Calu3 (cell line): ENCODE measurements around the gene FLT3LG. TPM values are rescaled to one million over a fixed set of nuclear protein-coding genes. Genes with fewer than 3 reads are reported as not detected.

Source experiments
- BruUV-seq: library from RNA; stranded (reverse); fragments of 400-500 nt; replicated peaks from 2 replicates; lab custom pipeline; 2021; lab: Mats Ljungman, UMichigan
- CTCF ChIA-PET: fragments of 300-600 bp; sonication (Branson Sonifier 250); formaldehyde crosslinking; loops from one replicate; lab custom pipeline; 2022; ENCODE audit warnings: antibody characterized with exemption; lab: Charles Lee
- DNase-seq: peaks from one replicate; pipeline ENCODE4 v3.0.0; 2022
- H3K27ac Mint-ChIP-seq: one replicate; pipeline ENCODE4 v1.8.0; 2022; ENCODE audit warnings: mixed read lengths; ENCODE audit not compliant: unreplicated experiment
- H3K27me3 Mint-ChIP-seq: one replicate; pipeline ENCODE4 v1.8.0; 2022; ENCODE audit warnings: mixed read lengths; ENCODE audit not compliant: unreplicated experiment
- H3K36me3 Mint-ChIP-seq: one replicate; pipeline ENCODE4 v1.8.0; 2022; ENCODE audit warnings: mild to moderate bottlenecking, moderate library complexity, mixed read lengths; ENCODE audit not compliant: insufficient read depth, unreplicated experiment
- H3K4me1 Mint-ChIP-seq: one replicate; pipeline ENCODE4 v1.8.0; 2022; ENCODE audit warnings: mild to moderate bottlenecking, low read depth, mixed read lengths; ENCODE audit not compliant: unreplicated experiment
- H3K4me3 Mint-ChIP-seq: one replicate; pipeline ENCODE4 v1.8.0; 2022; ENCODE audit warnings: mild to moderate bottlenecking, low read depth, moderate library complexity, mixed read lengths; ENCODE audit not compliant: unreplicated experiment
- H3K9me3 Mint-ChIP-seq: one replicate; pipeline ENCODE4 v1.8.0; 2022; ENCODE audit warnings: low read depth, mixed read lengths; ENCODE audit not compliant: unreplicated experiment
- CTCF ChIP-seq: fragments of 200-600 bp; IDR thresholded peaks from one replicate; pipeline ENCODE4 v1.8.0; 2022; ENCODE audit warnings: antibody characterized with exemption; ENCODE audit not compliant: unreplicated experiment
- intact Hi-C: fragments of 100-400 bp; cut with micrococcal nuclease; formaldehyde crosslinking; loops from one replicate; pipeline ENCODE4 v1.10.0; 2022; ENCODE audit not compliant: unreplicated experiment
- total RNA-seq: library from RNA; stranded (reverse); gene quantifications from 2 replicates; pipeline ENCODE4 v1.2.3, GENCODE V29; 2022

Gene FLT3LG
- total RNA-seq, 1 experiment from 2014 or later: 4.8 TPM

- H3K4me1 Mint-ChIP-seq: no peaks in the 10 kb centered on the region
- intact Hi-C loops: no loop called here
- CTCF ChIA-PET: interaction anchor here (1.1 kb wide), 1 partner anchor 17 kb away, joined by 5 read pairs; no protein-coding TSS in a partner anchor
- TF ChIP-seq CTCF: no peak
- no peak overlapping the region for H3K27ac Mint-ChIP-seq
- peaks cover 89% of the 10 kb centered on the region for H3K36me3 Mint-ChIP-seq
- H3K9me3 Mint-ChIP-seq: no peaks in the 10 kb centered on the region
- DNase-seq: no peak
- H3K27me3 Mint-ChIP-seq: no peaks in the 10 kb centered on the region
- H3K4me3 Mint-ChIP-seq: peak overlapping the region; percentile 97
- no TSS peak for BruUV-seq
Measured at GRCh38 chr19:49490287-49491029, 16.4 kb downstream of the FLT3LG start.

DNA sequence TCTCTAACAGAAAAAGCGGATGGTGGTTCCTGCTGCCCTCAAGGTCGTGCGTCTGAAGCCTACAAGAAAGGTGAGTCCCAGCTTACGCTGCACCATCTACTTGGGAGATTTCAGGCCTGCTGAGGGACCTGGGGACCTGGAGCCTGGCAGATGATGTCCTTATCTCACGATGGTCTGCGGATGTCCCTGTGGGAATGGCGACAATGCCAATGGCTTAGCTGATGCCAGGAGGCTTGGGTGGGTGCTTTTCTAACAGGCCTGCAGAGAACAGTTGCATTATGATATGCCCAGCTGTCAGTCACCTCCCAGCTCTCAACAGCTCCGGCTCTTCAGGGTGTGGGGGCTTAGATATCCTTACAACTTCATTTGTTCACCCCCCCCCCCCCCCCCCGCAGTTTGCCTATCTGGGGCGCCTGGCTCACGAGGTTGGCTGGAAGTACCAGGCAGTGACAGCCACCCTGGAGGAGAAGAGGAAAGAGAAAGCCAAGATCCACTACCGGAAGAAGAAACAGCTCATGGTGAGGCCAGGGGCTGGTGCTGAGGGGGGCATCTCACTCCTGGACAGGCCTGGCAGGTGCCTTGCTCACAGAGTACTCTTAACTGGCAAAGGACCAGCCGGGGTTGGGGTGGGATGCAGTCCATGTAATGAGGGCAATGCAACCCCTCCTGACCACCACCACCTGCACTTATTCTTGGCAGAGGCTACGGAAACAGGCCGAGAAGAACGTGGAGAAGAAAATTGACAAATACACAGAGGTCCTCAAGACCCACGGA is 17.2 kb downstream of the FLT3LG start:
- intact Hi-C loops: no loop called here
- peak overlapping the region; percentile 91 for H3K27ac Mint-ChIP-seq
- TF ChIP-seq CTCF: no peak
- H3K4me1 Mint-ChIP-seq: no peaks in the 10 kb centered on the region
- H3K4me3 Mint-ChIP-seq: peak overlapping the region; percentile 97
- CTCF ChIA-PET: interaction anchor here (1.1 kb wide), 1 partner anchor 18 kb away, joined by 5 read pairs; no protein-coding TSS in a partner anchor
- BruUV-seq: no TSS peak
- no peaks in the 10 kb centered on the region for H3K27me3 Mint-ChIP-seq
- peaks cover 97% of the 10 kb centered on the region for H3K36me3 Mint-ChIP-seq
- H3K9me3 Mint-ChIP-seq: no peaks in the 10 kb centered on the region
- DNase-seq: no peak

- TF ChIP-seq CTCF: no peak
- CTCF ChIA-PET: interaction anchor here (0.5 kb wide), 1 partner anchor 40 kb away, joined by 3 read pairs; no protein-coding TSS in a partner anchor
- no peak for DNase-seq
- H3K27ac Mint-ChIP-seq: peak overlapping the region; percentile 91
- H3K36me3 Mint-ChIP-seq: peaks cover 99% of the 10 kb centered on the region
- no peaks in the 10 kb centered on the region for H3K4me1 Mint-ChIP-seq
- no peaks in the 10 kb centered on the region for H3K9me3 Mint-ChIP-seq
- TSS peak; percentile 0 for BruUV-seq
- peak overlapping the region; percentile 22 for H3K4me3 Mint-ChIP-seq
- intact Hi-C loops: no loop called here
- H3K27me3 Mint-ChIP-seq: no peaks in the 10 kb centered on the region
Measured at GRCh38 chr19:49491804-49492572, 18.0 kb downstream of the FLT3LG start.
